SK-N-SH treated with all-trans-retinoic acid at 6 μM for 48 hours (cell line): ENCODE measurements around the gene DNAH3.

ENCODE experiments used
- ARNTL ChIP-seq: fragments of 450-650 bp; formaldehyde crosslinking; IDR thresholded peaks from 2 replicates; pipeline ENCODE4 v1.5.0; 2020; ENCODE audit warnings: low read depth, mild to moderate bottlenecking, moderate library complexity, borderline replicate concordance
- CSRNP3 ChIP-seq: fragments of 250-450 bp; sonication (Bioruptor Pico); IDR thresholded peaks from 2 replicates; pipeline ENCODE4 v1.5.1; 2021; ENCODE audit warnings: mild to moderate bottlenecking, moderate library complexity
- PATZ1 ChIP-seq: fragments of 250-450 bp; sonication (Bioruptor Pico); IDR thresholded peaks from 2 replicates; pipeline ENCODE4 v1.8.0; 2020; ENCODE audit warnings: mild to moderate bottlenecking, moderate library complexity, borderline replicate concordance
- POU6F1 ChIP-seq: fragments of 250-450 bp; sonication (Bioruptor Pico); IDR thresholded peaks from 2 replicates; pipeline ENCODE4 v1.8.0; 2021; ENCODE audit warnings: low read depth, mild to moderate bottlenecking, moderate library complexity, borderline replicate concordance
- RARB ChIP-seq: fragments of 250-450 bp; sonication (Bioruptor Pico); IDR thresholded peaks from 2 replicates; pipeline ENCODE4 v1.8.0; 2021; ENCODE audit warnings: mild to moderate bottlenecking, moderate library complexity
- ZFP3 ChIP-seq: fragments of 250-450 bp; sonication (Bioruptor Pico); IDR thresholded peaks from 2 replicates; pipeline ENCODE4 v1.5.0; 2020; ENCODE audit warnings: mild to moderate bottlenecking, moderate library complexity
- ZFP30 ChIP-seq: fragments of 450-650 bp; formaldehyde crosslinking; IDR thresholded peaks from 2 replicates; pipeline ENCODE4 v1.5.0; 2022; ENCODE audit warnings: mild to moderate bottlenecking, moderate library complexity
- ZNF70 ChIP-seq: fragments of 450-650 bp; formaldehyde crosslinking; IDR thresholded peaks from 2 replicates; pipeline ENCODE4 v1.5.0; 2020; ENCODE audit warnings: mild to moderate bottlenecking, moderate library complexity

- TF ChIP-seq ARNTL (no peak), PATZ1 (CRISPR knock-in tag) (no peak), ZFP30 (no peak), RARB (CRISPR knock-in tag) (no peak), ZFP3 (no peak), CSRNP3 (no peak), ZNF70 (no peak), POU6F1 (CRISPR knock-in tag) (no peak)
Measured at GRCh38 chr16:20939611-20940010, 211.0 kb downstream of the DNAH3 start.
